Cerebellar cortex (tissue), 1 donor: ENCODE results near the gene SETBP1.

Experiments used
- DNase-seq: peaks from one replicate; pipeline ENCODE4 v3.0.0-alpha.2; 2015; ENCODE audit warnings: low spot score

Gene SETBP1

GRCh38 chr18:44870631-44871502 lies 190.2 kb downstream of the SETBP1 start:
- no peak for DNase-seq

GRCh38 chr18:44871771-44872170 lies 191.1 kb downstream of the SETBP1 start:
- no peak for DNase-seq

DNA sequence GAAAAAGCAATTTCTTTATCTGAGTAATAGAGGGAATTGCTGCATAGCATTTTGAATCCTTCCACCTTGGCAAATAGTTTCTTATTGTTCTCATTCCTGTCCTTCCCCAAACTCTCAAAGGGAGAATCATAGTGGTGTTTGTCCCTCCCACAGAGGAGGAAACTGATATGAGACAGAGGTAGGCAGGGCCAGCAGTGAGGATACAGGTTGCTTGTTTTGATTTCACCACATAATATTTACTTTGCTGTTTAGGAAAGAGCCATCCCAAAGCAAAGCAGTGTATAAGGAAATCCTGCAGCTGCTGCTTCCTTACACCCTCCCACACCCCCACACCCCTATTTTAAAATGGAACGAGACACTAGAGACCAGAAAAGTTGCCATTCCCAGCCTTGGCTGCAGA lies 195.3 kb downstream of the SETBP1 start:
- no peak for DNase-seq

DNA sequence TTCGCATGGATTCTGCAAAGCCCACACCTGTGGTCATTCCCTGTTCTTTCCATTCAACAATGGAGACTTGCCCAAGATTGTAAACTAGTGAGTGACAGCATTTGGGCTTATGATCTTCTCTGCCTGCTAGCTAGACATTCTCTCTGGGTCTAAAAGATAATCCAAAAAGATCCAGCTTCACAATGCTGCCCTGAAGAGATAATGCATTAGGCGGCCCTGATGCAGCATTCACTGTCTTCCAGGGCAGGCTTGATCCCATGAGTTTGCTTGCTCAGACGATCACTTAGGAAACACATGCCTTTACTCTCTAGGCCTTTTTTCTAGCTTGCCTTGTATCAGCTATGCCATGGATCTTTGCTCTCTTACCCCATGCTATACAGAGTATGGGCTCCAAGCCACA lies 196.1 kb downstream of the SETBP1 start:
- DNase-seq: no peak

DNA sequence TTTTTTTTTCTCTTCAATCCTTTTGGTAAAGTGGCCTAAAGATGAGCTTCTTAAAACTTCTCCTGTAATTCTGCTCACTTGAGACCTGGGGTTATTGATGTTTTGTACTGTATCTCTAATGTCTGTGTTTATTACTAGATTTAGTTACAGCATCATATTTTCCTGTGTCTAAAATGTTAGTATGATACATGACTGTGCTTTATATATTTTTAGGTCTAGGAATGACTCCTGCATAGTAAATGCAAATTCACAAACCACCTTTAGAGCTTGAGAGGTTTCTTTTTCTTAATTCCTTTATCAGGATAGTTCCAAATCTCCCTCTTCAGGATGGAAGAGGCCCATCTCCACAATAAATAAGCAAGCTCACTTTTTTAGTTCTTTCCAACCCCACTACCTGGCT lies 197.6 kb downstream of the SETBP1 start:
- DNase-seq: no peak

DNA sequence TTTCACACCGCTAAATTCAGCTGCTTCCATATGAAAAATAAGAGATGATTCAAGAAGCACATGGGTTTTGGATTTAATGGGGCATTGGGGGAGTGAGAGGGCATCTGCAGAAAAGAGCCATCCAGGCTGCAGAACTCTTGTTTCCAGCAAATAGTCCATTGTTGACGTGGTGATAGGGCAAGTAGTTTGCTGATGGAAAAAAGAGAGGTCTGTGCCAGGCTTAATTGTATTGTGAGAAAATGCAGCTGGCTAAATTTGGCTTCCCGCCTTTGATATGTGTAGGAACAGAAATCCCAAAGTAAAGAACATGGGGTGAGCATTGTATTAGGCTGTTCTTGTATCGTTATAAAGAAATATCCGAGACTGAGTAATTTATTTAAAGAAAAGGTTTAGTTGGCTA lies 199.5 kb downstream of the SETBP1 start:
- no peak for DNase-seq

DNA sequence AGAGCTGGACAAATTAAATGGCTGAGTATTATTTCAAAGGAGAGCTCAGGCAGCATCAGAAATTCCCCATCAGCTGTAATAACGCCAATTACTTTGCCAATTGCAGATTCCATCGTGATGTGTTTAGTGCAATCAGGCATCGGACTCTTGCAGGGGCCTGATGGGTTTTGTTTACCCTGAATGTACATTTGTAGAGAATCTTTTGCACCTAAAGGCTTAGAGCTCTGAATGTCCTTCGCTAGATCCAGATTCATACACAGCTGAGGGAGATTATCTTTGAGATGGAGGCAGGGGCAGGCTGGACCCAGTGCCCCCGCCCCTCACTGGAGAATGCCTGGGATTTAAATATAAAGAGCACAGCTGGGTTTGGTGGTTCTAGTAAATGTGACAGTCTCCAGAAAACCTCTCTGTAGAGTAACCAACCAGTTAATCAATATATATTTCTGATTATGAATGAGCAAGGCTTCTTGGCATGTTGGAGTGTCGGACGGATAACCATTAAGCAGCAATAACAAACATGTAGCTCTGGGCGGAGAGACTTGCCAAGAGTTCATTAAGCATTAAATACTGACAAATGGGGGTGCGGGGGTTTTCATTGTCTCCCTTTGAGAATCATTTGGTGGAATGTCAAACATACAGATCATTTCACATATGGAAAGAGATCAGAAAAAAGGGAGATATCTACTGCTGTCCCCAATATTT lies 200.9 kb downstream of the SETBP1 start:
- DNase-seq: no peak

DNA sequence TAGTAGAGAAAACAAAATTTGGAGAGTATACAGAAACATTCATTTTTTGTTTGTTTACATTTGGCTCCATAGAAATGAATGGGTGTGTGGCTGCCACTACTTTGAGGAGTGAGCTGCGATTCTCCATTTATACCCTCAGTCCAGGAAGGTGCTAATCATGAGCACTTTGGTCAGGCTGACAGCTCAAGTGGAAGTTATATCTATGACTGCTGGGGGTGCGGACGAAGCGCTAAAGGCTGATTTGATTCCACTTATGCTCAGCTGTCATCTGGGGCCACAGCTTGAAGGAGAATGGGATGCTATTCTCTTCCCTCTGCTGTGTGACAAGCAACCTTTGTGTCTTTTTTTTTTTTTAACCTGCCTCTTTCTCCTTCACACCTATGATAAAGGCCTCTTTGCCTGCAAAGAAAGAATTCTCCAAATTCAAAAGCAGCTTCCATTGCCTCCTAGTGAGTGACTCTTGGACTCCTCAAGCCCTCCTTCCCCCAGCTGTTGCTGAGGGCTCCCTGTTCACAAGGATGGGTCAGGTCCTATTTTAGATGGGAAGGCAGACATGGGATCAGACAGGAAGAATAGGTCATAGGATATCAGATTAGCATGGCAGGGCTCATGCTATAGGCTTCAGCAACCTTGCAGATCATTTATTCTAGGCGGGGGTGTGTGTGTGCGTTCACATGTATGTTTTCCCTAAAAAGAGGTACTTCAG lies 201.6 kb downstream of the SETBP1 start:
- no peak for DNase-seq

DNA sequence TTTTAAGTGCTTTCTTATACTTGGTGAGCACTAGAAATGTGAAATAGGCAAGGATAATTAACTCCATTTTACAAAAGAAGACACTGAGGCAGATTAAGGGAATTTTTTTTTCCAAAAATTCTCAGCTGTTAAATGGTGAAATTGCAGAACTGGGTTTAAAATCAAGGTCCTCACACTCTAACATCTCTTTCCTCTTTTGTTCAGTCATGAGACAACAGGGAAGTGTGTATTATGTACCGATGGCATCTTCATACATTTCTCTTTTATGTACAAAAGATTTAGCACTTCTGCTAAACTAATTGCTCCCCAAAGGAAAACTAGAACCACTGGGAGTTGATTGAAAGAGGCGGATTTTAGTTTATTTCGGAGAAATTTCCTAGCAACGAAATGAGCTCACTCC lies 203.0 kb downstream of the SETBP1 start:
- no peak for DNase-seq

DNA sequence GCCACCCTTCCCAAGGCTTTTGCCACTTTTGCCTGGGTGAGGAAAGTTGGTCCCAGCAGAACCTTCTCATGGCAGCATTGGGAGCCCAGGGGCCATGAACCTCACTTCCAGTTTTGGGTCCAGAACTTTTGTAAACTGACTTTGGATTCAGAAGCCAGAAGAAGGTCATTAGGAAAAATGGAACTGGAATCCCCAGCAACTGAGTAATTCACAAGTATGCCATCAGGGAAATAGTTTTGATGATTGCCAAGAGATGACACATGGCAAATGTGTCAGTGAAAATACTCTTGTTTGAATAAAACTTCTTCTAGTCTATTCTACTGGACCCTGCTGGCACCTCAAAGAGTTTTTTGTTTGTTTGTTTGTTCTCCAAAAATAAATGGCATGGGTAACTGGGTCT lies 203.7 kb downstream of the SETBP1 start:
- DNase-seq: no peak

- DNase-seq: no peak
Measured at GRCh38 chr18:44885507-44885906, 204.8 kb downstream of the SETBP1 start.

- DNase-seq: no peak
Measured at GRCh38 chr18:44887227-44887631, 206.5 kb downstream of the SETBP1 start.

DNA sequence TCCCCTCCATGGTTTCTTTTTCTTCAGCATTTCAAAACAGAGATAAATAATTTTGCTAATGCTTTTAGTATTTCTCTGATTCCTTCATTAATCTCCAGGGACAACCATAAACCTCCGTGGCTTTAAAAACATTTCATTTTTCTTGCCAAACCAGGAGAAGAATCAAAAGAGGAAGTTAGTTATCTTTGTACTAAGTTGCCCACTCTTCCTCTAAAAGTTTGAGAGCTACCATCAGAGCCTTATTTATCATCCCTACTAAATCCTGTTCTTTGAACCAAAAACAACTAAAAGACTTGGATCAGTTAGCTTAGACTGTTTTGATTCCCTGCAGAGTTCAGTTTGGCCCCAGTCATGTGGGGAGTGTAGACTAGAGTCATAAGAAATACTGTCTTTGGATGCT lies 208.4 kb downstream of the SETBP1 start:
- DNase-seq: no peak

- DNase-seq: no peak
Measured at GRCh38 chr18:44893045-44893706, 212.5 kb downstream of the SETBP1 start.

DNA sequence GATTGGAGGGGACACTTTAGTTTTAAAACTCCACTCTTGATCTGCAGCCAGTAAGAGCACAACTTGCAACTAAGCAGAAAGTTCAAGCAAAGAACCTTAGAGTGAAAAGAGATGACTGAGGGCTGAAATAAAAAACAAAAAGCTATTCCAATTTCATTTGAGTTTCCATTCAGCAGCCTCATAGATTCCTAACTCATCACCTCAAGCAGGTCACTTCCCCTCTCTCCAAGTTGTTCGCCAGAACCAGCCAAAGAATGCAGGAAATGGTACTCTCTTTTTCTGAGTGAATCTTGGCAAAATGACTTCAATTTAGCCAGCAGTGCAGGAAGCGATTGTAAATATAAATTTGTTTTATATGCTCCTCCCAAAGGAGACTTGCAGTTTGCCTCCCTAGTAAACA lies 213.3 kb downstream of the SETBP1 start:
- no peak for DNase-seq

GRCh38 chr18:44895176-44895798 lies 214.6 kb downstream of the SETBP1 start:
- DNase-seq: peak; percentile 55

GRCh38 chr18:44896846-44897245 lies 216.2 kb downstream of the SETBP1 start:
- no peak for DNase-seq

GRCh38 chr18:44897411-44897810 lies 216.7 kb downstream of the SETBP1 start:
- no peak for DNase-seq

DNA sequence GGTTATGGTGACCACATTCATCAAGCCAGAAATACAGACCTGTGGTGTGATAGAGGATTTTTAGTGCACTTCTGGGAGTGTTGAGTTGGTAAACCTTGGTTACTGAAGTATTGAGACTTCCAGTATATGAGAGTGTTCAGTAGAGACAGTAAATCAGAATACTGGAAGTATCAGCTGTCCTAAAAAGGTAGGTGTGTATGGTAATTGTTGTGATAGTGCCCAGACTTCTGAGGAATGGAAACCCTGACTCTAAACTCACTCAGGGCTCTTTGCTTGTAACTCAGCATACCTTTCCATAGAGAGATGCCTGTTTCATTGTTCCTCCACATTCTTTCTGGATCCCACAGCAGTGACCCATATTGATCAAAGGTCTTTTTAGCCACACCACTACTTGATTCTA lies 217.1 kb downstream of the SETBP1 start:
- no peak for DNase-seq

DNA sequence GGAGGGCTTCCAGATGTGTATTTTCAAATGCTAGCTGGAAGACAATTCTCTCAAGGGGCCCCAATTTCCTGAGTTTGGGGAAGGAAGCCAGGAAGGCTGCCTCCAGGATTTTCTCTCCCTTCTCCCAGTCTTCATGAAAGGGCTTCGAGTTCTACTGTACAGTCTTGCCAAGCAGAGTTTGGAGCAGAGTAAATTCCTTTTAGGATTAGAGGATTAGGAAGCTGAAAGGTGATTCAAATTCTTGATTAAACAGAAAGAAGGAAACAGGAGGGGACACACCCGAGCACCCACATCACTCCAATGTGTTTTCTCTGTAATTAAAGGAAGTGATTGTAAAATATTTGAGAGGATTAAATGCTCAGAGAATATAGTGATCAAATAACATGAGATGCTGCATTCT lies 217.8 kb downstream of the SETBP1 start:
- no peak for DNase-seq

DNA sequence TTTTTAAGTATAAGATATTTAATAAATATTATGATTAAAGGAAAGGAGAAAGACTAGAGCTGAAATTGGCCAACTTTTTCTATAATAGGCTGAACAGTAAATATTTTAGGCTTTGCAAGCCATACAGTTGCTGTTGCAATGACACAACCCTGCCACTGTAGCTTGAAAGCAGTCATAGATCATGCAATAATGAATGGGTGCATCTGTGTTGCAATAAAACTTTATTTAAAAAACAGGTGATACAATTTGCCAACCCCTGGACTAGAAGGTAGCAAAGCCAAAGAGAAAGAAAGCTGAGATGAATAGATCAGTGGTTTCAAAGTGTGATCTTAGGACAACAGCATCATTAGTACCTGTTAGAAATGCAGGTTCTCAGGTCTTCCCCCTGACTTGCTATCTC lies 219.1 kb downstream of the SETBP1 start:
- DNase-seq: no peak

DNA sequence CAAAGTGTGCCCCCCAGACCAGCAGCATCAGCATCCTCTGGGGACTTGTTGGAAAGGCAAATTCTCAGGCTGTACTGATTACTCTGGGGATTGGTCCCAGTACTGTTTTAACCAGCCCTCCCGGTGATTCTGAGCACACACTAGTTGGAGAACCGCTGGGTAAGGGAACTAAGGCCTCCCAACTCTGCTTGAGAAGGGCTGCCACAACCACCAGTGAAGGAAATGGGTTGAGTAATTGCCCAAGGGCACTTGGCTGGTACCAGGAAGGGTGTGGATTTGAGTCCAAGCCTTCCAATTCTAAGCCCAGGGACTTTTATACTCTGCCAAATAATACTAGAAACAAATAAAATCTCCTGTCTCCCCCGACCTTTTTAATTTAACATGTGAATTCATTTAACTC lies 219.9 kb downstream of the SETBP1 start:
- DNase-seq: no peak
